ENCODE measurements around the gene KREMEN1. TPM values are rescaled to one million over a fixed set of nuclear protein-coding genes. Genes with fewer than 3 reads are reported as not detected.

The KREMEN1 gene
- total RNA-seq, 2 experiments from 2014 or later = not detected

GRCh38 chr22:29197096-29197495 is 124.3 kb downstream of the KREMEN1 start:
- no peaks in the 10 kb centered on the region for H3K36me3 Mint-ChIP-seq (ENCODE audit: low read depth)
- no peak for TF ChIP-seq CTCF (IDR thresholded peaks at IDR 0.05)
- POLR2A ChIA-PET = no interaction called here
- no peaks in the 10 kb centered on the region for H3K9me3 Mint-ChIP-seq
- peaks cover 14% of the 10 kb centered on the region for H3K27me3 Mint-ChIP-seq
- H3K4me1 Mint-ChIP-seq (ENCODE audit: low read depth) = peaks cover 2% of the 10 kb centered on the region
- H3K4me3 Mint-ChIP-seq = no peak overlapping the region
- Histone ChIP-seq H3K36me3 (ENCODE audit: insufficient read depth, low read length) (no peaks in the 10 kb centered on the region), H3K9me3 (ENCODE audit: control insufficient read depth in 1 of 2, insufficient read depth in 1 of 2, low read length in 2 of 2) (no peaks in the 10 kb centered on the region), H3K4me3 (ENCODE audit: low read length) (no peak overlapping the region), H3K27me3 (ENCODE audit: control insufficient read depth in 1 of 2, insufficient read depth in 2 of 2, low read length in 2 of 2) (peaks cover 2 to 4% of the 10 kb centered on the region in 2 experiments), H3K4me1 (ENCODE audit: insufficient read depth, low read length) (peaks cover 5% of the 10 kb centered on the region), H3K27ac (ENCODE audit: low read depth in 1 of 2, low read length in 2 of 2) (no peak overlapping the region)
- no peak overlapping the region for H3K27ac Mint-ChIP-seq
- ATAC-seq (ENCODE audit: poor library complexity) (no peak), DNase-seq (no peak)
- CTCF ChIA-PET = interaction anchor here (1.5 kb wide), 1 partner anchor 48 kb away, joined by 3 read pairs; no protein-coding TSS in a partner anchor
- intact Hi-C loops (cut with DNase I, micrococcal nuclease) = no loop called here

- no peaks in the 10 kb centered on the region for H3K36me3 Mint-ChIP-seq (ENCODE audit: low read depth)
- intact Hi-C loops (cut with DNase I, micrococcal nuclease) = no loop called here
- Histone ChIP-seq H3K36me3 (ENCODE audit: insufficient read depth, low read length) (no peaks in the 10 kb centered on the region), H3K9me3 (ENCODE audit: control insufficient read depth in 1 of 2, insufficient read depth in 1 of 2, low read length in 2 of 2) (no peaks in the 10 kb centered on the region), H3K27me3 (ENCODE audit: control insufficient read depth in 1 of 2, insufficient read depth in 2 of 2, low read length in 2 of 2) (peaks cover 4 to 5% of the 10 kb centered on the region in 2 experiments), H3K4me3 (ENCODE audit: low read length) (no peak overlapping the region), H3K4me1 (ENCODE audit: insufficient read depth, low read length) (peaks cover 17% of the 10 kb centered on the region), H3K27ac (ENCODE audit: low read depth in 1 of 2, low read length in 2 of 2) (no peak overlapping the region)
- TF ChIP-seq CTCF (IDR thresholded peaks at IDR 0.05) = no peak
- peaks cover 13% of the 10 kb centered on the region for H3K4me1 Mint-ChIP-seq (ENCODE audit: low read depth)
- no peak overlapping the region for H3K4me3 Mint-ChIP-seq
- ATAC-seq (ENCODE audit: poor library complexity) (no peak), DNase-seq (no peak)
- ChIA-PET CTCF (interaction anchor here (1.5 kb wide), 1 partner anchor 47 kb away, joined by 3 read pairs; no protein-coding TSS in a partner anchor), POLR2A (interaction anchor here (0.7 kb wide), 1 partner anchor 345 kb away, joined by 3 read pairs; no protein-coding TSS in a partner anchor)
- no peak overlapping the region for H3K27ac Mint-ChIP-seq
- no peaks in the 10 kb centered on the region for H3K9me3 Mint-ChIP-seq
- H3K27me3 Mint-ChIP-seq = peaks cover 21% of the 10 kb centered on the region
Measured at GRCh38 chr22:29198240-29198639, 125.4 kb downstream of the KREMEN1 start.

- CTCF ChIA-PET = no interaction called here
- H3K27me3 Mint-ChIP-seq = peaks cover 30% of the 10 kb centered on the region
- ATAC-seq (ENCODE audit: poor library complexity) (no peak), DNase-seq (no peak)
- peaks cover 13% of the 10 kb centered on the region for H3K4me1 Mint-ChIP-seq (ENCODE audit: low read depth)
- POLR2A ChIA-PET = no interaction called here
- Histone ChIP-seq H3K27me3 (ENCODE audit: control insufficient read depth in 1 of 2, insufficient read depth in 2 of 2, low read length in 2 of 2) (peaks cover 5 to 14% of the 10 kb centered on the region in 2 experiments), H3K4me3 (ENCODE audit: low read length) (no peak overlapping the region), H3K4me1 (ENCODE audit: insufficient read depth, low read length) (peaks cover 17% of the 10 kb centered on the region), H3K27ac (ENCODE audit: low read depth in 1 of 2, low read length in 2 of 2) (no peak overlapping the region), H3K36me3 (ENCODE audit: insufficient read depth, low read length) (no peaks in the 10 kb centered on the region), H3K9me3 (ENCODE audit: control insufficient read depth in 1 of 2, insufficient read depth in 1 of 2, low read length in 2 of 2) (no peaks in the 10 kb centered on the region)
- H3K9me3 Mint-ChIP-seq = no peaks in the 10 kb centered on the region
- intact Hi-C loops (cut with DNase I, micrococcal nuclease) = no loop called here
- no peaks in the 10 kb centered on the region for H3K36me3 Mint-ChIP-seq (ENCODE audit: low read depth)
- TF ChIP-seq CTCF (IDR thresholded peaks at IDR 0.05) = no peak
- no peak overlapping the region for H3K27ac Mint-ChIP-seq
- H3K4me3 Mint-ChIP-seq = no peak overlapping the region
Measured at GRCh38 chr22:29199702-29200400, 127.0 kb downstream of the KREMEN1 start.

Data from CD4-positive, alpha-beta T cell (primary cell).